Duodenal mucosa (tissue), 2 donors: ENCODE measurements around the gene LSR.
"Not testable (repeated sequence)": the region's sequence is repeated elsewhere in the genome, so short reads cannot be mapped to it uniquely, and the experiment has no call there.

Experiments used
- H3K27ac ChIP-seq: one replicate; pipeline ENCODE4 v1.7.0; 2013; ENCODE audit warnings: low read depth, low read length
- H3K27me3 ChIP-seq, 2 donors: one replicate each; pipeline ENCODE4 v1.7.0; 2013; ENCODE audit warnings: low read length in 2 of 2, control low read depth in 1 of 2; ENCODE audit not compliant: insufficient read depth in 2 of 2, control insufficient read depth in 1 of 2
- H3K36me3 ChIP-seq, 2 donors: one replicate each; pipeline ENCODE4 v1.7.0; 2013; ENCODE audit warnings: low read length in 2 of 2, control low read depth in 1 of 2; ENCODE audit not compliant: insufficient read depth in 2 of 2, control insufficient read depth in 1 of 2
- H3K4me1 ChIP-seq, 2 donors: one replicate each; pipeline ENCODE4 v1.7.0; 2013; ENCODE audit warnings: low read length in 2 of 2, control low read depth in 1 of 2; ENCODE audit not compliant: insufficient read depth in 2 of 2, control insufficient read depth in 1 of 2
- H3K4me3 ChIP-seq, 2 donors: one replicate each; pipeline ENCODE4 v1.7.0; 2013; ENCODE audit warnings: low read length in 2 of 2, low read depth in 1 of 2
- H3K9ac ChIP-seq, 2 donors: one replicate each; pipeline ENCODE4 v1.7.0; 2013; ENCODE audit warnings: low read length in 2 of 2, low read depth in 1 of 2
- H3K9me3 ChIP-seq, 2 donors: one replicate each; pipeline ENCODE4 v1.7.0; 2013; ENCODE audit warnings: low read length in 2 of 2, control low read depth in 1 of 2; ENCODE audit not compliant: control insufficient read depth in 1 of 2

Gene LSR

DNA sequence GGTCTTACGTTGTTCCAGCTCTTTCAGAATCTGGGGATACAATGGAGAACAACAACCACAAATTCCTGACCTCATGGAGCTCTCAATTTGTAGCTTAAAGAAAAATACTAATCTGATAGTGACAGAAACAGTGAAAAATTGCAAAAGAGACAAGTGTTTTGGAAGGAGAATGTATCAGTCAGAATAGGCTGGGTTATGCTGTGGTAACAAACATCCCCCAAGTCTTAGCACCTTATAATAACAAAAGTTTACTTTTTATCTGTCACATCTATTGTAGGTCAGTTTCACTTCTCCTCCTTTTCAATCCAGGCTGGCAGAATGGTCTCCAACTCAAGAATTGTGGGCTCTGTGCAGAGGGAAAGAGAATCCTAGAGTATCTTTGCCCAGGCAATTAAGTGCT is 29.8 kb upstream of the LSR start:
- Histone ChIP-seq H3K4me3 (no peak overlapping the region), H3K36me3 (no peaks in the 10 kb centered on the region), H3K27me3 (no peaks in the 10 kb centered on the region), H3K9me3 (peaks cover 4 to 5% of the 10 kb centered on the region in 2 donors), H3K9ac (no peak overlapping the region), H3K4me1 (peaks cover 15 to 16% of the 10 kb centered on the region in 2 donors), H3K27ac (no peak overlapping the region)

DNA sequence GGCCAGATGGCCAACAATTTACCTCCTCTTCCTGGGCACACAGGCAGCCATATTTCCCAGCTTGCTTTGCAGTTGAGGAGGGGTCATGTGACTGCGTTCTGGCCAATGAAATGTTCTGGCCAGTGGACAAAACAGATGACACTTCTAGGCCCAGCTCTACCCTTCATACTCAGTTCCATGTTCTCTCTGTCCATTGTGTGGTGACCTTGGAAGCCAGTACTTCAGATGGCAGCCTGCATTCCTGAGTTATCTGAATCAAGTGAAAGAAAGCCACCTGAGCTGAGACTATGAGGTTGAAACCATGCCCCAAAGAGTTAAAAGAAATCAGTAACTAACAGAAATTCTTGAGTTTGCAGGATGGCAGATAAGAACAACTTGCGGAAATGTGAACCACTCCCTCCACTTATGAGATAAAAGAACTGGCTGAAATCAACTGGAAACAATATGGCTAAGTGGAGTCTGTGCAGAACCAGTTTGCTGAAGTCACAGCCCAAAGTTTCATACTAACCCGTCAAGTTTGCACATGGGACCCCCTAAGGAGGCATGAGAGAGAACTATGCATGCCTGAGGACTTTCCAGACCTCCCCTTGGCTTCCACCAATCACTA is 28.4 kb upstream of the LSR start:
- H3K4me1 ChIP-seq = peaks cover 9 to 14% of the 10 kb centered on the region in 2 donors
- no peaks in the 10 kb centered on the region for H3K27me3 ChIP-seq
- H3K9me3 ChIP-seq = peaks cover 4 to 5% of the 10 kb centered on the region in 2 donors
- H3K9ac ChIP-seq = no peak overlapping the region
- no peak overlapping the region for H3K4me3 ChIP-seq
- H3K27ac ChIP-seq = no peak overlapping the region
- no peaks in the 10 kb centered on the region for H3K36me3 ChIP-seq

DNA sequence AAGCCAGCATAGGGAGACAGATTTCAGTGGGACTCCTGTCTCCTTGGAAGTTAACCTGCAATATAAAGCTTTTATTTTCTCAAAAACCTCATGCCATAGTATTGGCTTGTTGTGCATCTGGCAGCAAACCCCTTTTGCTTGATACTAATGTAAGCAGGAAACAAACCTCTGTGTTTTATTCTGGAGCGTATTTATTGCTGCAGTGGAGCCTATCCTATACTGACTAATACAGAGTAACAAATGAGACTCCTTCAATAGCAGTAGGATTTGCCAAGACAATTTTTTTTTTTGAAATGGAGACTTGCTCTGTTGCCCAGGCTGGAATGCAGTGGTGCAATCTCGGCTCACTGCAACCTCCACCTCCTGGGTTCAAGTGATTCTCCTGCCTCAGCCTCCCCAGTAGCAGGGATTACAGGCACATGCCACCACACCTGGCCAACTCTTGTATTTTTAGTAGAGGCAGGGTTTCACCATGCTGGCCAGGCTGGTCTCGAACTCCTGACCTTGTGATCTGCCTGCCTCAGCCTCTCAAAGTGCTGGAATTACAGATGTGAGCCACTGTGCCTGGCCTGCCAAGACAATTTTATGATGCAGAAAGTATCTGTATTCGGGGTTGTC is 27.7 kb upstream of the LSR start:
- not testable (repeated sequence) for H3K27ac ChIP-seq, H3K27me3 ChIP-seq, H3K9me3 ChIP-seq

DNA sequence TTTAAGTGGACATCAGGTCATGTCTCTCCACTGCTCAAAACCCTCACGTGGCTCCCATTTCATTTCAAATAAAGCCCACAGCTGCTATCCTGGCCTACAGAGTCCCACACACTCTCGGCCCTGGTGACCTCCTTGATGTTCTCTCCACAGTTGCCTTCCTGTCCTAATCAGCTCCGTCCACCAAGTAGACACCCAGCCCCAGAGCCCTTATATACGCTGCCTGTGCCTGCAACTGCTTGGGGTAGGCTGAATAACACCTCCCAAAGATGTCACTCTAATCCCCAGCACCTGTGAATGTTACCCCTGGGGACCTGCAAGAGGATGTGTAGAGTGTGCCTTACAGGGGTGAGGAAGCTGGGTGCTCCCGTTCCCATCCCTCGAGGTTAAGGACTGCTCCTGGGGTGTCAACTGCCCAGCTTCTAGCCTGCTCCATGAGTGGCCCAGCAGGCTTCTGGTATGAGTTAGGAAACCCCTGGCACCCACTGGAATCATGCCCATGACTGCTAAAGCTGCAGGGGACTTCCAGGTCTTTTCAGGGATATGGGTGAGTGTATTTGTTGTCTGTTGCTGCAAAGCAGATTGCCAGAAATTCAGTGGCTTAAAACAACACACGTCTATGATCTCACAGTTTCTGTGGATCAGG is 26.3 kb upstream of the LSR start:
- H3K9ac ChIP-seq = no peak overlapping the region
- H3K9me3 ChIP-seq = peaks cover 2 to 3% of the 10 kb centered on the region in 2 donors
- H3K27me3 ChIP-seq = no peaks in the 10 kb centered on the region
- H3K27ac ChIP-seq = no peak overlapping the region
- no peaks in the 10 kb centered on the region for H3K36me3 ChIP-seq
- H3K4me1 ChIP-seq = peaks cover 9 to 14% of the 10 kb centered on the region in 2 donors
- no peak overlapping the region for H3K4me3 ChIP-seq

More for the DNA sequence above, 27.7 kb upstream of the LSR start:
- not testable (repeated sequence) for H3K4me3 ChIP-seq, H3K36me3 ChIP-seq, H3K9ac ChIP-seq
- H3K4me1 ChIP-seq = peaks cover 9 to 14% of the 10 kb centered on the region in 2 donors

DNA sequence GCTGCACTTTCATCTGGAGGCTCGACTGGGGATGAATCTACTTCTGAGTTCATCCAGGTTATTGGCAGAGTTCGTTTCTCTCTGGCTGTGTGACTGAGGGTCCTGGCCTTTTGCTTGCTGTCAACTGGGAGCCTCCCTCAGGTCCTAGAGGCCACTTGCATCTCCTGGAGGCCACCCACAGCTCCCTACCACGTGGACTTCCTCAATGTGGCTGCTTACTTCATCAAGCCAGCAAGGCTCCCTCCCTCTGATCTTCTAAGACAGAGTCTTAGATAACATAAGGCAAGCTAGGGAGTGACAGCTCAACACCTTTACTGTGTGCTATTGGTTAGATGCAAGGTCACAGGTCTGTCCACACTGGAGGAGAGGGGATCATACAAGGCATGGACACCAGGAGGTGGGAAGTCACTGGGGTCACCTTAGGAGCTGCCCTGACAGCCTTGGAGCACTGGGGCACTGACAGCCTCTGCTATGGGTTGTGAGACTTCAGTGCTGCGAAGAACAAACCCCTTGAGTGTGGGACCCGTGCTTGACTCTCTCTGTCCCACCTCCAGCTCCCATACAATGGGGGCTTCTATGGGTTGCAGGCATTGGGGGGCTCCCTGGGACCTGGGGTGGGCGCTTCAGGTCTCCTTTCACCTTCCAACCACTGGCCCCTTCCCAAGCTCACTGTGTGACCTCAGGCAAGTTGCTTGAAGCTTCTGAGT is 25.6 kb upstream of the LSR start:
- Histone ChIP-seq H3K9ac (no peak overlapping the region), H3K27ac (no peak overlapping the region), H3K27me3 (no peaks in the 10 kb centered on the region), H3K36me3 (no peaks in the 10 kb centered on the region), H3K4me3 (no peak overlapping the region), H3K4me1 (peaks cover 9 to 14% of the 10 kb centered on the region in 2 donors), H3K9me3 (no peaks in the 10 kb centered on the region)

DNA sequence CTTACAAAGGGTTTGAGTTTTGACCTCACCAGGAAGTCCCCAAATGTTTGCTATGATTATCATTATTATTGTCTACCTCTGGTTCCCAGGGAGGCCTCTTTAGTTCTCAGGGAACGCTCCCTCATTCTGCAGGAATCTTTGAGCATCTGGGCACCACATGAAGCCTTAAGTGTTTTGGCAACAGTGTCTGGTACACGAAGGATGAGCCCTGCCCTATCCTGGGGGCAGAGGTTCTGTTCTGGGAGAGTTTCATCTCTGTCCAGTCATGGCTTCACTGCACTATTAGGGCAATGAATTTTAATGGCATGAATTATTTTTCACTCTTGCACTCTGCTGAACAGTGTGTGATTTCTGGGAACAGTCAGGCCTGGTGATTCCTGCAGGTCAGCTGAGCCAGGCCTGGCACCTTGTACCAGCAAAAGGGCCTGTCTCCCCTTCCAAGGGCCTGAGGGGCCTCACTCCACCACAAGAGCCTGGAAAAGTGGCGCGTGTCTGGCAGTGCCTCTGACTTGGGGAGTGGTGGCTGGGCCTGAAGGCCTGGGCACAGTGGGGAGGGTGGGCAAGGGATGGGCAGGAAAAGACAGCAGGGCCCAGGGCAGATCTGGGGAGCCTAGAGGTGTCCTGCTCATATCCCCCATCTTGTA is 24.8 kb upstream of the LSR start:
- peaks cover 9 to 14% of the 10 kb centered on the region in 2 donors for H3K4me1 ChIP-seq
- no peak overlapping the region for H3K9ac ChIP-seq
- H3K27me3 ChIP-seq = no peaks in the 10 kb centered on the region
- H3K36me3 ChIP-seq = no peaks in the 10 kb centered on the region
- no peak overlapping the region for H3K4me3 ChIP-seq
- H3K9me3 ChIP-seq = no peaks in the 10 kb centered on the region
- H3K27ac ChIP-seq = no peak overlapping the region

DNA sequence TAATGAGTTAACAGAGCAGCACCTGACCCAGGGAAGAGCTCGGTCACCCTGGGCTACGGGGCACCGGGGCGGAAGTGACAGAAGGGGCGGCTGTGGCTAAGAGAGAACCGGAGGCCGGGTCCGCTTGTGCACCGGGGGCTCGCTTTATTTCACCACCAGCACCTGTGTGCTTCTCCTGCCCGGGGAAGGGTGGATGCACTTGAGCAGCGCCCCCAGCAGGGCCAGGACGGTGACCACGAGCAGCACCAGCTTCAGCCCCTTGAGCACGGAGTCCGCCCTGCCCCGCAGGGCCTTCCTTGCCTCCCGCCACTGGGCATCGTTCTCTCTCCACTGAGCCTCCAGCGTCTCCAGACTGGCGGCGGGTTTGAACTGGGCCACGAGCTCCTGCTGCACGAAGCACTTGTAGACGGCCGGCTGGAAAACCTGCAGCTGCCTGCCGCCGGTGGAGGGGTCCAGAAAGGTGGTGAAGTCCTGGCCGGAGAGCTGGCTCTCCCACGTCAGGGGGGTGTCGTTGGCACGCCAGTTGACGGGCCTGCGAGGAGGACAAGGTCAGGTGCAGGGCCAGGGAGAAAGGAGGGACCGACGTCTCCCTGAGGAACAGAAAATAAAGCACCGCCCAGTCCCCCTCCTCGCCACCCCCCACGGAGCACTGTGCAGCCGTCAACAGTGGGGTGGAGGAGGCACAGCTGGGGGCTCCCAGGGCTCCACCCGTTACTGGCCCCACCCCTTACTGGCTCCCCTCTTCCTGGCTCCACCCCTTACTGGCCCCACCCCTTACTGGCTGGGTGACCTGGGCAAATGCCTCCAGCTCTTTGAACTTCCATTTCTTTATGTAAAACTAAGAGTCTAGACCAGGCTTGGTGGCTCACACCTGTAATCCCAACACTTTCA is 23.9 kb upstream of the LSR start:
- Histone ChIP-seq H3K4me3 (no peak overlapping the region), H3K9me3 (no peaks in the 10 kb centered on the region), H3K4me1 (peaks cover 9 to 14% of the 10 kb centered on the region in 2 donors), H3K27me3 (no peaks in the 10 kb centered on the region), H3K36me3 (no peaks in the 10 kb centered on the region), H3K9ac (no peak overlapping the region), H3K27ac (no peak overlapping the region)

DNA sequence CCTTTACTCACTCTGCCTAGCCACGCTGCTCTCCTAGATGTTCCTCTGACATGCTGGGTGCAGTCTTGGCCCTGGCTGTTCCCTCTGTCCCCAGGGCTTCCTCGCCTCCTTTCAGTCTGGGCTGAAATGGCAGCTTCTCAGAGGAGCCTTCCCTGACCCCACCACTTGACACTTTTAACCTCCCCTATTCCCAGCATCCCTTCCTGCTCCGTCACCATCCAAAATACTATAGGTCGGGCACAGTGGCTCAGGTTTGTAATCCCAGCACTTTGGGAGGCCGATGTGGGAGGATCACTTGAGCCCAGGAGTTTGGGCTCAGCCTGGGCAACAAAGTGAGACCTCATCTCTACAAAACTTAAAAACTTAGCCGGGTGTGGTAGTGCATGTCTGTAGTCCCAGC is 22.9 kb upstream of the LSR start:
- no peaks in the 10 kb centered on the region for H3K36me3 ChIP-seq
- no peaks in the 10 kb centered on the region for H3K27me3 ChIP-seq
- H3K9ac ChIP-seq = no peak overlapping the region
- peaks cover 4 to 5% of the 10 kb centered on the region in 2 donors for H3K4me1 ChIP-seq
- H3K27ac ChIP-seq = no peak overlapping the region
- no peaks in the 10 kb centered on the region for H3K9me3 ChIP-seq
- H3K4me3 ChIP-seq = no peak overlapping the region

DNA sequence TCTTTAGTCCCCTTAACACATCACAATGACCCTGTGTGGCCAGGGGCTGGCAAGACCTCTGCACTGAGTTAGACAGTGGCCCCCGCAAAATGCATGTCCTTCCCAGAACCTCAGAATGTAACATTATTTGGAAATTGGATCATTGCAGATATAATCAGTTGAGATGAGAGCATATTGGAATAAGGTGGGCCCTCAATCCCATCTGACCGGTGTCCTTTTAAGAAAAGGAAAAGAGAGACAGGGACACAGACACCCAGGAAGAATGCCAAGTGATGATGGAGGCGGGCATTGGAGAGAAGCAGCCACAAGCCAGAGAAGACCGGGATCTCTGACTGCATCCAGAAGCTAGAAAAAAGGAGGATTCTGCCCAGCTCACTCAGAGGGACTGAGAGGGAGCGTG is 22.1 kb upstream of the LSR start:
- H3K4me3 ChIP-seq = no peak overlapping the region
- H3K9ac ChIP-seq = no peak overlapping the region

More for the DNA sequence above, 22.1 kb upstream of the LSR start:
- Histone ChIP-seq H3K36me3 (no peaks in the 10 kb centered on the region), H3K27me3 (no peaks in the 10 kb centered on the region), H3K27ac (no peak overlapping the region), H3K4me1 (peaks cover 4 to 5% of the 10 kb centered on the region in 2 donors), H3K9me3 (no peaks in the 10 kb centered on the region)
